Measurements from ENCODE around the gene ANTXRL. TPM values are rescaled to one million over a fixed set of nuclear protein-coding genes. Genes with fewer than 3 reads are reported as not detected.

Gene ANTXRL
- total RNA-seq, 1 experiment from 2014 or later = not detected

GRCh38 chr10:46289209-46289810, 2.5 kb downstream of the ANTXRL start:
- CTCF ChIA-PET = no interaction called here
- in situ Hi-C loops (cut with HindIII; ENCODE audit: low pct_unique_long_range_greater_than_20kb, low sequenced_read_pairs) (no loop called here), intact Hi-C loops (cut with micrococcal nuclease; ENCODE audit: unreplicated experiment) (no loop called here)
- no peak for TF ChIP-seq REST (IDR thresholded peaks at IDR 0.05; ENCODE audit: insufficient read depth in 1 of 2, low read depth in 2 of 2, low read length in 1 of 2)
- ATAC-seq = no peak
- Histone ChIP-seq H3K27ac (ENCODE audit: low read length) (no peak overlapping the region), H3K4me3 (ENCODE audit: low read depth in 2 of 2, low read length in 2 of 2) (no peak overlapping the region), H3K27me3 (ENCODE audit: control insufficient read depth, insufficient read depth, low read length) (no peaks in the 10 kb centered on the region), H3K9me3 (ENCODE audit: control insufficient read depth, insufficient read depth, low read depth, low read length) (no peaks in the 10 kb centered on the region), H3K4me1 (ENCODE audit: control insufficient read depth, insufficient read depth, low read length) (peaks cover 6% of the 10 kb centered on the region), H3K36me3 (ENCODE audit: control insufficient read depth, insufficient read depth, low read length) (no peaks in the 10 kb centered on the region)
- POLR2A ChIA-PET = no interaction called here
- BruUV-seq (replicated peaks) = no TSS peak
- no peak for DNase-seq (ENCODE audit: low read depth, low spot score)

GRCh38 chr10:46290101-46290886, 3.5 kb downstream of the ANTXRL start:
- TF ChIP-seq REST (IDR thresholded peaks at IDR 0.05; ENCODE audit: insufficient read depth in 1 of 2, low read depth in 2 of 2, low read length in 1 of 2) (no peak), TCF7L2 (IDR thresholded peaks at IDR 0.05; ENCODE audit: low read depth, low read length) (no peak), POLR2AphosphoS5 (IDR thresholded peaks at IDR 0.05; ENCODE audit: low read depth, low read length) (no peak), CTCF (IDR thresholded peaks at IDR 0.05) (no peak), SIN3A (IDR thresholded peaks at IDR 0.05; ENCODE audit: borderline replicate concordance, insufficient read depth, low read depth, low read length) (no peak)
- intact Hi-C loops (cut with micrococcal nuclease; ENCODE audit: unreplicated experiment) = no loop called here
- Histone ChIP-seq H3K9me3 (ENCODE audit: control insufficient read depth, insufficient read depth, low read depth, low read length) (no peaks in the 10 kb centered on the region), H3K36me3 (ENCODE audit: control insufficient read depth, insufficient read depth, low read length) (no peaks in the 10 kb centered on the region), H3K4me1 (ENCODE audit: control insufficient read depth, insufficient read depth, low read length) (peaks cover 5% of the 10 kb centered on the region), H3K4me3 (ENCODE audit: low read depth in 2 of 2, low read length in 2 of 2) (no peak overlapping the region), H3K27me3 (ENCODE audit: control insufficient read depth, insufficient read depth, low read length) (no peaks in the 10 kb centered on the region), H3K27ac (ENCODE audit: low read length) (no peak overlapping the region)
- BruUV-seq (replicated peaks) = no TSS peak
- POLR2A ChIA-PET = no interaction called here
- CTCF ChIA-PET = no interaction called here
- DNase-seq (ENCODE audit: low read depth, low spot score) (no peak), ATAC-seq (no peak)
- in situ Hi-C loops (cut with HindIII; ENCODE audit: low pct_unique_long_range_greater_than_20kb, low sequenced_read_pairs) = no loop called here
